CD4-positive, alpha-beta T cell treated with Interleukin-12 subunit alpha and Interleukin-12 subunit beta, for 1 hour (primary cell): ENCODE data around the gene CCR5.
A peak's percentile ranks its signal among the peaks of the same experiment; 100 is the strongest.
"Not testable (repeated sequence)": the region's sequence is repeated elsewhere in the genome, so short reads cannot be mapped to it uniquely, and the experiment has no call there.

Source experiments
- DNase-seq: peaks from one replicate; pipeline ENCODE4 v3.0.0-alpha.2; 2020

Gene CCR5

DNA sequence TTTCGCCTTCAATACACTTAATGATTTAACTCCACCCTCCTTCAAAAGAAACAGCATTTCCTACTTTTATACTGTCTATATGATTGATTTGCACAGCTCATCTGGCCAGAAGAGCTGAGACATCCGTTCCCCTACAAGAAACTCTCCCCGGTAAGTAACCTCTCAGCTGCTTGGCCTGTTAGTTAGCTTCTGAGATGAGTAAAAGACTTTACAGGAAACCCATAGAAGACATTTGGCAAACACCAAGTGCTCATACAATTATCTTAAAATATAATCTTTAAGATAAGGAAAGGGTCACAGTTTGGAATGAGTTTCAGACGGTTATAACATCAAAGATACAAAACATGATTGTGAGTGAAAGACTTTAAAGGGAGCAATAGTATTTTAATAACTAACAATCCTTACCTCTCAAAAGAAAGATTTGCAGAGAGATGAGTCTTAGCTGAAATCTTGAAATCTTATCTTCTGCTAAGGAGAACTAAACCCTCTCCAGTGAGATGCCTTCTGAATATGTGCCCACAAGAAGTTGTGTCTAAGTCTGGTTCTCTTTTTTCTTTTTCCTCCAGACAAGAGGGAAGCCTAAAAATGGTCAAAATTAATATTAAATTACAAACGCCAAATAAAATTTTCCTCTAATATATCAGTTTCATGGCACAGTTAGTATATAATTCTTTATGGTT, at the start of gene CCR5:
Gene CCR5 (plus strand): TSS at position 108 of the 680 bp plus-strand sequence. CDS start 1,957 bp downstream, outside the sequence.
- DNase-seq = peak; percentile 59

DNA sequence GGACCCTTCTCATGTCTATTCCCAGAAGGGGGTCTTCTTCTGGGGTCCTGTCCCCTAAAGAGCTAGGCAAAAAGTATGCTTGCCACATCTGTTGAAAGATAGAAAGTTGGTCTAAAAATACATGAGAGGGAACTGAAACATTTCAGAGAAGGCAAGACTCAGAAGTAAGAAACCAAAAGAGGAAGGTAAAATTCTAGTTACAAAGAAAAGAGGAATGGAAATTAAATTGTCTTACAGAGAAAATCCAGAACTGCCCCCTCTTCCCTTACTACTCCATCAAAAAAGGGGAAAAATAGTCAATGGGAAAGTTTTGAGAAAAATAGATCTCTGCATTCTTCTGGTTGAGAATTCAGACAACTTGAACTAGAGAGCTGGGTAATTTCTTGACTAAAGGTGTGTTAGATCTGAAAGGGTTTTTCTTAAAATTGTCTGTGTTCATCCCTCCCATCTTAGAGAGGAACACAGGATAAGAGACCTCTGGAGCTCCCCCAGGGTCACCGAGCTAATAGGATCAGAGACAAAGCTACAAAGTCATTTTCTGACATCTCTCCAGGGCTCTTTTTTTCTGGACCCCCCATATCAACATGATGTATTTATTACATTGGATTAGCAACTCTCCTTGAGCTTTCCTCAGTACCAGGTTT, 49.2 kb upstream of the CCR5 start:
- no peak for DNase-seq

DNA sequence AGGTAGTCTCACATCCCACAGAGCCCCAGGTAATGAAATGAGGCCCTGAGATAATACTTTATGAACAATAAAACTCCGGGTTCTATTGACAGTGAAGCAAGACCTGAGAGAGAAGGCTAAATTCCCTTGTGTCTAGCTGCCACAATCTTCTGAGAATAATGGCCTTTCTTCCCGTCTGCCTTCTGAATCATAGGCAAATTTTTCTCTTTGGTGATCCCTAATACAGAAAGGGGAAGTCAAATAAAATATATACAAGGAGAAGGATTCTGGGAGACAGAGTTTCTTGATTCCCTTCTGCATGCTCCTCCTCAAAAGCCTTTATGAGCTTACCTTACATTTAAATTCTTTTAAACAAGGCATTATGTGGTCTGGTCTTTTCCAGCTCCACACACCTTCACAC, 46.7 kb upstream of the CCR5 start:
- DNase-seq = no peak

DNA sequence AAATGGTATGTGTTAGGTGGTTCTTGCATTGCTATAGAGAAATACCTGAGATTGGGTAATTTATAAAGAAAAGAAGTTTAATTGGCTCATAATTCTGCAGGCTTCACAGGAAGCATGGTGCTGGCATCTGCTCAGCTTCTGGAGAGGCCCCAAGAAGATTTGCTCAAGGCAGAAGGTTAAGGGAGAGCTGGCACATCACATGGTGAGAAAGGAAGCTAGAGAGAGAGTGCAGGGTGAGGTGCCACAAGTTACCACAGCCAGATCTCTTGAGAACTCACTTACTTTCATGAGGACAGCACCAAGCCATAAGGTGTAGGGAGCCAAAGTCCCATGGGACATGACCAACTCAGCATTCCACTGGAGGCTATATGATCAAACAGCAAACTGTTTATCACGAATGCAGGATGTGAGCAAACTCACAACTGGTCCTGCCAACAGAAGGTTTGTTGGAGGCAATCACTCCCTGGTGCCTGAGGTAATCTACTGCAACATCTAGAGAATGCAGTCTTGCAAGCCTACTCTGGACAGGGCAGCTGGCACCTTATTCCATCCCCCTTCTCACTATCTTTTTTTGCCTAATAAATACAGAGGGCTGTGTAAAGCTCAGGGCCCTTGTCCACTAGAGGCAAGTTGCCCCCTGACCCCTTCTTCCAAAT, 45.0 kb upstream of the CCR5 start:
- no peak for DNase-seq

DNA sequence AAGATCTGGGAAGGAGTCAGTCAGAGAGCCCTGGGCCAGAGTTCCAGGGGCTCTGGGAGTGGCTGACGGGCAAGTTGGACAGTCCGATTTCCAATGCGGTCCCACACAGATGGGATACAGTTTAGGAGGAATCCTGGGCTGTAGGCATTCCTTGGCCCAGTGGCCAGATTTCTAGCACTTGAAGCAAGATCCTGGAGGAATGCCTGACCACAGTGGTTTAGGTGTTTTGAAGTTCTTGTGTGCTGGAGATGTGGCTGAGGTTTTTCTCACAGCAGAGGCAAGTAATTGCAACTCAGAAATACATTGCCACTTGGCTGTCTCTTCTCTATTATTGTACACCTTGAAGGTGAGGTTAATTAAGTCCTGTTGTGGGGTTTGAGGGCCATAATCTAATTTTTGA, 40.1 kb upstream of the CCR5 start:
- DNase-seq = not testable (repeated sequence)

DNA sequence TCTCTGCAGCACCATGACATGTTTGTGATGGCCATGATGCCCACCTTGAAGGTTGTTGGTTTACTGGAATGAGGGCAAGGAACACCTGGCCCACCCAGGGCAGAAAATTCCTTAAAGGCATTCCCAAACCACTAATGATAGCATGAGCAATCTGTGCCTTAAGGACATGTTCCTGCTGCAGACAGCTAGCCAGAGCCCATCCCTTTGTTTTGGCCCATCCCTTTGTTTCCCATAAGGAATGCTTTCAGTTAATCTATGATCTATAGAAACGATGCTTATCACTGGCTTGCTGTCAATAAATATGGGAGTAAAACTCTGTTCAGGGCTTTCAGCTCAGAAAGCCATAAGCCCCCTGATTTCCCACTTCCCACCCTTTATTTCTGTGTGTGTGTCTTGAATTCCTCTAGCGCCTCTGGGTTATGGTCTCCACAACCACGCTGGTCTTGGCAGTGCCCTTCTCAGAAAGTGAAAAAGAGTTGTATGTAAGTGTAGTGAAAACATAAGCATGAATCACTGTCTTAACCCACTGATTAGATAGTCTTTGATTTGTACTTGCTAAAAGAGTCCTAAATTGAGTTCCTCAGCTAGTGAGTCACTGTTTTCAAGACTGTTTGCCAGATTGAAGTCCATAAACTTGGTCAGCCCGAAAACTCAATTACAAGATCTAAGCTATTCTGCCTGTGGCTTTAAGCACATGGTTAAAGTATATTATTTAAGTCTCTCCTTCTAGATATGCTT, 35.8 kb upstream of the CCR5 start:
- DNase-seq = no peak

DNA sequence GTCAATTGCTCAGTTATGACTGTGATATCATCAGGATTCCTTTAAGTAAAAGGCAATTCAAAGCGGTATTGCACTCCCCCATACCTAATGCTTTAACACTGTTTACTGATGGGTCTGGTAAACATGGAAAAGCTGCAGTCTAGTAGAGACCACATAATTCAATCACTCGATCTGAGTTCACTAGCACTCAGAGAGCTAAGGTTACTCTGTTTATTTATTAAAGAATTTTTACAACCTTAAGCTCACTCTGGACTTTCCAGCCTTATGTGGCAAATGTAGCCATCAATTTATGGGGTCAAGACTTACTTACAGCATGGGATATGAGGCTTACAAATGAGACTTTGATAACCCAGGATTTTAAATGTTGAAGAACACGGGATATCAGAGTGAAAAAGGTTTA, 35.2 kb upstream of the CCR5 start:
- no peak for DNase-seq

DNA sequence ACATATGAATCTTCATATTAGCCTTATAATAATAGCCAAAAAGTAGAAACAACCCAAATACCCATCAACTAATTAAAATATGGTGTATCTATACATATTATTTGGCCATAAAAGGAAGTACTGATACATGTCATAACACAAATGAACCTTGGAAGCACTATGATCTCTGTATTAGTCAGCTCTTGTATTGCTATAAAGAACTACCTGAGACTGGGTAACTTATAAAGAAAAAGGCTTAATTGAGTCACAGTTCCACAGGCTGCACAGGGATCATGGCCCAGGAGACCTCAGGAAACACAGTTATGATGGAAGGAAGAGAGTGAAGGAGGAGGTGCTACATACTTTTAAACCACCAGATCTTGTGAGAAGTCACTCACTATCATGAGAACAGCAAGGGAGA, 32.8 kb upstream of the CCR5 start:
- DNase-seq = no peak

DNA sequence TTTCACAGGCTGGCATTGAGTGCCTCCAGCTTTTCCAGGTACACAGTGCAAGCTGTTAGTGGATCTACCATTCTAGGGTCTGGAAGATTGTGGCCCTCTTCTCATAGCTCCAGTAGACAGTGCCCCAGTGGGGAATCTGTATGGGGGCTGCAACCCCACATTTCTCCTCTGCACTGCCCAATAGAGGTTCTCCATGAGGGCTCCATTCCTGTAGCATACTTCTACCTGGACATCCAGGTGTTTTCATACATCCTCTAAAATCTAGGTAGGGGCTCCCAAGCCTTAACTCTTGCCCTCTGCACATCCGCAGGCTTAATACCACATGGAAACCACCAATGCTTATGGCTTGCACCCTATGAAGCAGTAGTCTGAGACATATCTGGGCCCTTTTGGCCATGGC, 31.9 kb upstream of the CCR5 start:
- DNase-seq = no peak

DNA sequence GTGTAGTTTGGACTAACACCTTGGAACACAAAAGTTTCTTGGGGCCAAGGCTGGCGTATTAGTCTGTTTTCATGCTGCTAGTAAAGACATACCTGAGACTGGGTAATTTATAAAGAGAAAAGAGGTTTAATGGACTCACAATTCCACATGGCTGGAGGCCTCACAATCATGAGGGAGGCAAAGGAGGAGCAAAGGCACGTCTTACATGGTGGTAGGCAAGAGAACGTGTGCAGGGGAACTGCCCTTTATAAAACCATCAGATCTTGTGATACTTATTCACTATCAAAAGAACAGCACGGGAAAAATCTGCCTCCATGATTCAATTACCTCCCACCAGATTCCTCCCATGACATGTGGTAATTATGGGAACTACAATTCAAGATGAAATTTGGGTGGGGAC, 26.3 kb upstream of the CCR5 start:
- DNase-seq = no peak

DNA sequence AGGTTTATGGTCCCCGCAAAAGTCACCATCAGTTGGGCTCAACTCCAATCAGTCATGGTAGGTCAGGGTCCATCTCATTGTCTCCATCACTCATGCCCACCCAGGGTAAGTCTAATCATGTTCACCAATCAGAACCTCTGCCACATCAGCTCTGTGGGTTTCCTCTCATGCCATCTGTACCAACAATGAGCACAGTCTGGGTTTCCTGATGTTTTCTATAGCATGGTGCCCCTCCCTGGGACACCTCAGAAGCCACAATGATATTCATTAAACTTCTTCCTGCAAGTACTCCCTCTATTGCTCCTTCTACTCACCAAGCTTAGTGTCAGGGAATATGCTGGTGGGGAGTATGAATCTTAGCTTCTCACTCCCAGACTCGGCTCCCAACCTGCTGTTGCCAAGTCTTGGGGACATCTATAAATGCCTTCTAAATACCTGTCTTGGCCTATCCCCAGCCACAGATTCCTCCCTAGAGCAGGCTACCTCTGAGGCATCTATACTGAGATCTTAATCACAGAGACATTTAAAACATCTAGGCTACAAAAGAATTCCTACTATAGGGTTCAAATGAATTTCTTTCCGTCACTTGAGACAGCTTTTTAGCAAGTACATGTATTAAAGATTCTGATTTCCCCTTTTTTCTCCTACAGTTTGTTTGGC, 21.8 kb upstream of the CCR5 start:
- DNase-seq = no peak

DNA sequence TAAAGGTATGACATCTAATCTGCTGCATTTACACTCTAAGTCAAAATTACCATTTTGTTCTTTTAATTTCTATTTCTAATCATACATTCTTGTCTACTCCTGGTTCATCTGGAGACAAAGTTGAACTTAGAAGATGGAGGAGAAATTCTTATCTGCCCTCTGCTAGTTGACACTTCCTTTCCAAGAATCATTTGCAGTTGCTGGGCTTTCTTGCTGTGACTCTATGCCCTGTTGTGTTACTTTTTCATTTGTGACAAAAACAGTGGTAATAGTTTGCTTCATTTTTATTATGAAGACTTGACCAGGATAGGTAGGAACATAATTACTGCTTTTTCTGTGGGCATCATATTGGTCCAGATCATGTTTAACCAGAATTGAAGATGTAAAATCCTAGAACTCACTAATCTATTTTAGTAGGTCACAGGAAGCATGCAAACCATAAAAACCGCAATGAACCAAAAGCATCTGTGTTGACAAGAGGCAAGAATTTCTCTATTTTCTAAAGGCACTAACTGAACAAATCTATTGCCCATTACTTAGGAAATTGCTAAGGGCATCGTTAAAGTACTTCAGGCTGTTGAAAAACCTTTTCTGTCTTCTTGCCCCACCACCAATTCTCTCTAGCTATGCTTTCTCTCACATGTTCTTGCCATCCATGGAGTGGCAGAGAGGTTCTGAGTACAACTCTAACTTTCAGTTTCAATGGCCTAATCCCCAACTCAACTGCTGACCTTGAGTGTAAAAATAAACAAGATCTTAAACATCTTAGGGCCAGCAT, 21.1 kb upstream of the CCR5 start:
- peak; percentile 47 for DNase-seq

DNA sequence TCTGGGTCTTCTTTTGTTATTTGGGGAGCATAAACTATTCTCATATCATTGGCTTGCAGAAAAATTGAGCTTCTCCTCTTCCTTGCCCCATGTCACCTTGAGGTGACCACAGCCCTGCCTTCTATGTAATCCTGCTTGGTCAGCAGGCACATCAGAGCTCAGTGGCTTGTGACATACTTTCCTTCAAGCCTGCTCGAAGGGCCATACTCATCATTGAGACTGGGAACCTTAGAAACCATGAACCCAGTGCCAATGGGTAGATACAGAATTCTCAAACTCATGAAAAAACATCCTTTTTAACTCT, 20.5 kb upstream of the CCR5 start:
- no peak for DNase-seq

DNA sequence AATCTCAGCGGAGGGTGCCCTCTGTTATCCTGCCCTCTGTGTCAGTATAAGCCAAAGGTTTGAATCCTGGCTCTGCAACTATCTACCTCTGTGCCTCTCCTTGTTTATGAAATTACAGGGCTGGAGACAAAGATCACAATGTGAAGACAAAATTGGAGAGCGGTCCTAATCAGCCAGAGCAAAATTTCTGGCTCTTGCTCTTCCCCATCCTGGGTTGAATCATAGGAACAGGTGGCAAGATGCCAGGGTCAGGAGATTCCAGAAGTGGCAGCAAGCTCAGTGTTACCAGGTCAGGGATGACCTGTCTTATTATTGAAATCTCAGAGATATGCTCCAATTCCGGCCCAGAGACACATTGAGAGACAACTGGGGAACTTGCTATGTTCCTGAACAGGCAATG, 19.1 kb upstream of the CCR5 start:
- DNase-seq = no peak

DNA sequence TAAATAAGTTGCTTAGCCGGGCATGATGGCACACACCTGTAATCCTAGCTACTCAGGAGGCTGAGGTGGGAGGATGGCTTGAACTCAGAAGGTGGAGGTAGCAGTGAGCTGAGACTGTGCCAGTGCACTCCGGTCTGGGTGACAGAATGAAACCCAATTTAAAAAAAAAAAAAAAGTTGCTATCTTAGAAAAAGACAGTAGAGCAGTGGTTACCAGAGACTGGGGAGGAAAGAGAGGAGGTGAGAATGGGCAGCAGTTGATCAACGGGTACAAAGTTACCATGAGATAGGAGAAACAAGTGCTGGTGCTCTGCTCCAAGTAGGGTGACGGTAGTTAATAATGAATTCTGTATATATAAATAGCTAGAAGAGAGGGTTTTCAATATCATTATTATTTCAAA, 17.7 kb upstream of the CCR5 start:
- DNase-seq = no peak

DNA sequence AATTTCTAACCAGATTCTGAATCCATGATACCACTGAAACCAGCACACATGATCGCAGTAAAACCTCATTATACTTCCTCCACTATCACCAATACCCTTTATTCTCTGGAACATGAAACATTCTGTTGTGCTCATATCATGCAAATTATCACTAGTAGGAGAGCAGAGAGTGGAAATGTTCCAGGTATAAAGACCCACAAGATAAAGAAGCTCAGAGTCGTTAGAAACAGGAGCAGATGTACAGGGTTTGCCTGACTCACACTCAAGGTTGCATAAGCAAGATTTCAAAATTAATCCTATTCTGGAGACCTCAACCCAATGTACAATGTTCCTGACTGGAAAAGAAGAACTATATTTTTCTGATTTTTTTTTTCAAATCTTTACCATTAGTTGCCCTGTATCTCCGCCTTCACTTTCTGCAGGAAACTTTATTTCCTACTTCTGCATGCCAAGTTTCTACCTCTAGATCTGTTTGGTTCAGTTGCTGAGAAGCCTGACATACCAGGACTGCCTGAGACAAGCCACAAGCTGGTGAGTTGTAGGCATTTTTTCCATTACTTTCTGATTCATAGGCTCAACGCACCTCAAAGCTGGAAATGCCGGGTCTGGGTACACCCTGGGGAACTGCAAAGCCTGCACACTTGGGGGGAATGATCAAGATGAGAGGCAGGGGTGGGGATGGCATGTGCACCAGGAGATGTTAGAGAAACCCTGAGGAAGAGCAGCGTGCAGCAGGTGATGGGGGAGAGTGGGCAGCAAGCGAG, 16.9 kb upstream of the CCR5 start, which contains the start of gene CCR2:
Gene CCR2 (plus strand): TSS at position 465 of the 764 bp plus-strand sequence. CDS start 3,417 bp downstream, outside the sequence.
- no peak for DNase-seq

DNA sequence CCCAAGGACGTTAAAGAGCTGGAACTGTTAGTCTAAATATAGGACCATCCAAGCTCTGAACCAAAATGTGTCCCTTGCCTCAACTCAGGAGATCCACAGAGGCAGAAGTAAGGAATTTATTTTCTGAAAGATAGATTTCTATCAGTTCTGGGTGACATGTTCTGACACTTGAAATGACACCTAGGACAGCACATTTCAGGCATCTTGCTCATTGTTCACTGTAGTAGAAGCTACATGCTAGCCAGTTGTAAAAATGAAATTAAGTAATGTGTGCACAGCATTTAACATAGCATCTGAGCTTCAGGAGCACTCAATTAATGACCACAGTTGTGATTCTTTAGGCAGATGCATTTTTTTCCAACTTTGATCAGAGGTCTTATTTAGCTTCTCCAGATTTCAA, 16.3 kb upstream of the CCR5 start:
- no peak for DNase-seq

DNA sequence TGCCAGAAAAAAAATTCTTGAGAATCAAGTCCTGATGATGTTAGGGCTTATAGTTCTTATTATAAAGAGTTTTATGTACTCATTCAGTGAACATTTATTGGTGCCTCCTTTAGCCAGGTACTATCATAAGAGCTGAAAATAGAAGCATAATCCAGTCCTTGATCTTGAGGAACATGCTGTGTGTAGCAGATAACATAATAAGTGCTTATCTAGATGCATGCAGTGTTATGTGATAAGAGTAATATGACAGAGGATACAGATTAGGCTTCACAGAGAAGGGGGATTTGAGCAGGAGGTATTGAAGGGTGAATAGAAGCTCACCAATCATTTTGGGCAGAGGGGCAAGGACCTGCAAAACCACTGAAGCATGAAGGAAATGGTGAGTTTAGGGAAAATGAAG, 15.8 kb upstream of the CCR5 start:
- no peak for DNase-seq

DNA sequence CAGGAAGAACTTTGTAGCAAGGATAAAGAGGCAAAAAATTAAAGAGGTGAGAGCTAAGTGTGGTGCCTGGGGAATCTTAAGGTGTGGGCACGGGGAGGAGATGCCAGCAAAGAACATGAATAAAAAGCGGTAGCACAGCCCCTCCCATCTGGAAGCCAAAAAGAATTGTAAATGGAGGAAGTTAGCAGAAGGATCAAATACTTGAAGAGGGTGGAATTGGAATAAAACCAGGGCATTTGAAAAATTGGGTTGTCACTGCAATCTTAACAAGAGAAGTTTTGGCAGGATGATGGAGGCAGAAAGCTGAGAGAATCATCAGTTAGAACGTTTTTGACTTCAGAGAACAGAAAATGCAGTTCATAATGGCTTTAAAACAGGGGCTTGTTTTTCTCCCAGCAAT, 14.5 kb upstream of the CCR5 start:
- no peak for DNase-seq

DNA sequence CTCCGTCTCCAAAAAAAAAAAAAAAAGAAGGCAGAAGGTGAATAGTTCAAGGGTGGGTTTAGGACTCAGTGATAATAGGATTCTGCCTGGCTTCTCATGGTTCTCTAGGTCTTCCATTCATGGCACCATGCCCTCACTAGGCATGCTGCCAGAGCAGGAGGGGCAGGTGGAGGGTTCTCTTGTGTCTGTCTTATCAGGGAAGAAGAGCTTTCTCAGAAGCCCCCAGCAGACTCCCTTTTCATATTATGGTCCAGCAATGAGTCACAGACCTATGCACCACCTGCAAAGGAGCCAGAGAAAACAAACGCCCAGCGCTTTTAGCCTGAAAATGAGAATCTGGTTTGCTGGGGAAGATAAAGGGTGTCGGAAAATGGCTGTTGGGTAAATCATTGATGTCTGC, 13.8 kb upstream of the CCR5 start:
- no peak for DNase-seq

DNA sequence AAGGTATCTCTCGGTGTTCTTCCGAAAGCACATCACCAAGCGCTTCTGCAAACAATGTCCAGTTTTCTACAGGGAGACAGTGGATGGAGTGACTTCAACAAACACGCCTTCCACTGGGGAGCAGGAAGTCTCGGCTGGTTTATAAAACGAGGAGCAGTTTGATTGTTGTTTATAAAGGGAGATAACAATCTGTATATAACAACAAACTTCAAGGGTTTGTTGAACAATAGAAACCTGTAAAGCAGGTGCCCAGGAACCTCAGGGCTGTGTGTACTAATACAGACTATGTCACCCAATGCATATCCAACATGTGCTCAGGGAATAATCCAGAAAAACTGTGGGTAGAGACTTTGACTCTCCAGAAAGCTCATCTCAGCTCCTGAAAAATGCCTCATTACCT, 12.3 kb upstream of the CCR5 start:
- DNase-seq = no peak
